Peyer's patch (tissue), 4 donors: Measurements from ENCODE around the gene NEU2.

Experiments
- POLR2A ChIP-seq, 2 donors: fragments of 450-650 bp; IDR thresholded peaks; one replicate each; pipeline ENCODE4 v1.5.1; 2017; ENCODE audit warnings: antibody characterized with exemption in 2 of 2, mild to moderate bottlenecking in 2 of 2, moderate library complexity in 2 of 2
- TF ChIP-seq, protein P1 (sequence below), 6 experiments: fragments of 450-650 bp in 4 of 6; fragments of 200-600 bp in 2 of 6; sonication (generic) in 1 of 6; IDR thresholded peaks; one replicate each; pipeline ENCODE4 v1.5.1; 2017 to 2019; ENCODE audit warnings: antibody characterized with exemption in 6 of 6, mild to moderate bottlenecking in 3 of 6, moderate library complexity in 1 of 6

- TF ChIP-seq, protein P1, sequence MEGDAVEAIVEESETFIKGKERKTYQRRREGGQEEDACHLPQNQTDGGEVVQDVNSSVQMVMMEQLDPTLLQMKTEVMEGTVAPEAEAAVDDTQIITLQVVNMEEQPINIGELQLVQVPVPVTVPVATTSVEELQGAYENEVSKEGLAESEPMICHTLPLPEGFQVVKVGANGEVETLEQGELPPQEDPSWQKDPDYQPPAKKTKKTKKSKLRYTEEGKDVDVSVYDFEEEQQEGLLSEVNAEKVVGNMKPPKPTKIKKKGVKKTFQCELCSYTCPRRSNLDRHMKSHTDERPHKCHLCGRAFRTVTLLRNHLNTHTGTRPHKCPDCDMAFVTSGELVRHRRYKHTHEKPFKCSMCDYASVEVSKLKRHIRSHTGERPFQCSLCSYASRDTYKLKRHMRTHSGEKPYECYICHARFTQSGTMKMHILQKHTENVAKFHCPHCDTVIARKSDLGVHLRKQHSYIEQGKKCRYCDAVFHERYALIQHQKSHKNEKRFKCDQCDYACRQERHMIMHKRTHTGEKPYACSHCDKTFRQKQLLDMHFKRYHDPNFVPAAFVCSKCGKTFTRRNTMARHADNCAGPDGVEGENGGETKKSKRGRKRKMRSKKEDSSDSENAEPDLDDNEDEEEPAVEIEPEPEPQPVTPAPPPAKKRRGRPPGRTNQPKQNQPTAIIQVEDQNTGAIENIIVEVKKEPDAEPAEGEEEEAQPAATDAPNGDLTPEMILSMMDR (IDR thresholded peaks at IDR 0.05) = no peak
- no peak for TF ChIP-seq POLR2A (IDR thresholded peaks at IDR 0.05)
These were observed 48.8 kb upstream of the NEU2 start for GRCh38 chr2:232983669-232984140.
